HEK293 (cell line): ENCODE results near the gene SLC9C2.
A peak's percentile ranks its signal among the peaks of the same experiment; 100 is the strongest.

ENCODE experiments used
- CTCF ChIA-PET: fragments of 350-600 bp; formaldehyde crosslinking; extraction: SDS; loops from one replicate; lab custom pipeline; 2021; ENCODE audit warnings: antibody characterized with exemption; lab: Yijun Ruan, JAX
- POLR2A ChIA-PET: fragments of 300-600 bp; formaldehyde crosslinking; extraction: SDS; loops from one replicate; lab custom pipeline; 2020; ENCODE audit warnings: antibody characterized with exemption, inconsistent platforms; lab: Yijun Ruan, JAX
- H3K27ac ChIP-seq: fragments of 200-500 bp; sonication (Bioruptor generic); 2 replicates; pipeline ENCODE4 v1.5.1; 2014; ENCODE audit warnings: low read depth, low read length, control low read depth, inconsistent platforms; ENCODE audit errors: extremely low read depth
- H3K36me3 ChIP-seq, 2 experiments: fragments of 200-500 bp in 1 of 2; sonication (Bioruptor generic) in 1 of 2; 1 replicate in 1 of 2; 2 replicates in 1 of 2; pipeline ENCODE4 v1.5.1; 2014 to 2017; ENCODE audit warnings: inconsistent platforms in 2 of 2, low read length in 2 of 2; ENCODE audit not compliant: control insufficient read depth in 2 of 2, insufficient read depth in 1 of 2
- H3K4me1 ChIP-seq: fragments of 200-500 bp; sonication (Bioruptor generic); 2 replicates; pipeline ENCODE4 v1.5.1; 2014; ENCODE audit warnings: mild to moderate bottlenecking, low read length, inconsistent platforms; ENCODE audit not compliant: control insufficient read depth, insufficient read depth
- H3K4me3 ChIP-seq: 2 replicates; pipeline ENCODE4 v1.5.1; 2011; ENCODE audit warnings: low read depth, mild to moderate bottlenecking, control low read depth, low read length, moderate library complexity
- H3K9me3 ChIP-seq: fragments of 200-500 bp; sonication (Bioruptor generic); 2 replicates; pipeline ENCODE4 v1.5.1; 2014; ENCODE audit warnings: low read depth, low read length, inconsistent platforms; ENCODE audit not compliant: control insufficient read depth, insufficient read depth
- EGR2 ChIP-seq: fragments of 450-650 bp; formaldehyde crosslinking; IDR thresholded peaks from 2 replicates; pipeline ENCODE4 v1.5.1; 2016; ENCODE audit warnings: low read depth, missing biosample characterization, missing genetic modification characterization
- GLI2 ChIP-seq: fragments of 450-650 bp; formaldehyde crosslinking; IDR thresholded peaks from 2 replicates; pipeline ENCODE4; 2017; ENCODE audit warnings: missing biosample characterization, missing genetic modification characterization, low read depth, borderline replicate concordance
- IKZF3 ChIP-seq: fragments of 450-650 bp; IDR thresholded peaks from 2 replicates; pipeline ENCODE4 v1.5.0; 2018; ENCODE audit warnings: missing biosample characterization, mild to moderate bottlenecking, missing genetic modification characterization, moderate library complexity
- MYNN ChIP-seq: fragments of 450-650 bp; formaldehyde crosslinking; IDR thresholded peaks from 2 replicates; pipeline ENCODE4 v1.5.1; 2016; ENCODE audit warnings: missing biosample characterization, missing genetic modification characterization, borderline replicate concordance
- PRDM1 ChIP-seq: fragments of 450-650 bp; formaldehyde crosslinking; IDR thresholded peaks from 2 replicates; pipeline ENCODE4; 2016; ENCODE audit warnings: missing biosample characterization, missing genetic modification characterization
- SCRT2 ChIP-seq: fragments of 450-650 bp; formaldehyde crosslinking; IDR thresholded peaks from 2 replicates; pipeline ENCODE4 v1.5.1; 2016; ENCODE audit warnings: missing biosample characterization, missing genetic modification characterization
- SP2 ChIP-seq: fragments of 450-650 bp; formaldehyde crosslinking; IDR thresholded peaks from 2 replicates; pipeline ENCODE4 v1.5.1; 2016; ENCODE audit warnings: missing biosample characterization, missing genetic modification characterization
- WT1 ChIP-seq: fragments of 450-650 bp; formaldehyde crosslinking; IDR thresholded peaks from 2 replicates; pipeline ENCODE4 v1.5.1; 2016; ENCODE audit warnings: missing biosample characterization, missing genetic modification characterization
- ZBTB17 ChIP-seq: fragments of 450-650 bp; formaldehyde crosslinking; IDR thresholded peaks from 2 replicates; pipeline ENCODE4 v1.5.1; 2016; ENCODE audit warnings: missing biosample characterization, missing genetic modification characterization
- ZFHX2 ChIP-seq: fragments of 450-650 bp; formaldehyde crosslinking; conservative IDR thresholded peaks from 2 replicates; pipeline ENCODE4 v1.5.1; 2016; ENCODE audit warnings: missing biosample characterization, missing genetic modification characterization
- ZNF121 ChIP-seq: fragments of 450-650 bp; formaldehyde crosslinking; IDR thresholded peaks from 2 replicates; pipeline ENCODE4 v1.5.1; 2016; ENCODE audit warnings: missing biosample characterization, missing genetic modification characterization
- ZNF146 ChIP-seq: fragments of 450-650 bp; formaldehyde crosslinking; IDR thresholded peaks from 2 replicates; pipeline ENCODE4 v1.5.1; 2016; ENCODE audit warnings: missing biosample characterization, missing genetic modification characterization
- ZNF175 ChIP-seq: fragments of 450-650 bp; formaldehyde crosslinking; IDR thresholded peaks from 2 replicates; pipeline ENCODE4 v1.5.1; 2016; ENCODE audit warnings: missing biosample characterization, missing genetic modification characterization
- ZNF221 ChIP-seq: fragments of 450-650 bp; formaldehyde crosslinking; IDR thresholded peaks from 2 replicates; pipeline ENCODE4 v1.5.1; 2017; ENCODE audit warnings: missing biosample characterization, missing genetic modification characterization, borderline replicate concordance
- ZNF274 ChIP-seq, 2 experiments: fragments of 200-500 bp in 1 of 2; fragments of 450-650 bp in 1 of 2; sonication (Bioruptor generic) in 1 of 2; formaldehyde crosslinking in 1 of 2; IDR thresholded peaks; 2 replicates each; pipeline versions ENCODE4 v1.5.1 to v1.6.1; 2014 to 2016; ENCODE audit warnings: borderline replicate concordance in 1 of 2, inconsistent platforms in 1 of 2, low read length in 1 of 2, missing biosample characterization in 1 of 2, missing genetic modification characterization in 1 of 2
- ZNF311 ChIP-seq: fragments of 450-650 bp; formaldehyde crosslinking; IDR thresholded peaks from 2 replicates; pipeline ENCODE4 v1.5.1; 2017; ENCODE audit warnings: missing biosample characterization, missing genetic modification characterization, borderline replicate concordance
- ZNF354C ChIP-seq: fragments of 450-650 bp; formaldehyde crosslinking; IDR thresholded peaks from 2 replicates; pipeline ENCODE4 v1.5.1; 2016; ENCODE audit warnings: missing biosample characterization, missing genetic modification characterization, low read depth, borderline replicate concordance
- ZNF426 ChIP-seq: fragments of 450-650 bp; formaldehyde crosslinking; IDR thresholded peaks from 2 replicates; pipeline ENCODE4 v1.5.1; 2017; ENCODE audit warnings: missing biosample characterization, missing genetic modification characterization, mild to moderate bottlenecking, inconsistent platforms, moderate library complexity
- ZNF501 ChIP-seq: fragments of 450-650 bp; formaldehyde crosslinking; IDR thresholded peaks from 2 replicates; pipeline ENCODE4 v1.5.1; 2016; ENCODE audit warnings: missing biosample characterization, missing genetic modification characterization
- ZNF621 ChIP-seq: fragments of 450-650 bp; formaldehyde crosslinking; IDR thresholded peaks from 2 replicates; pipeline ENCODE4 v1.5.1; 2017; ENCODE audit warnings: missing biosample characterization, missing genetic modification characterization
- ZNF624 ChIP-seq: fragments of 450-650 bp; formaldehyde crosslinking; IDR thresholded peaks from 2 replicates; pipeline ENCODE4 v1.5.1; 2017; ENCODE audit warnings: missing biosample characterization, missing genetic modification characterization
- ZNF776 ChIP-seq: fragments of 450-650 bp; formaldehyde crosslinking; IDR thresholded peaks from 2 replicates; pipeline ENCODE4 v1.5.0; 2017; ENCODE audit warnings: missing biosample characterization, missing genetic modification characterization, borderline replicate concordance
- ZNF777 ChIP-seq: fragments of 450-650 bp; formaldehyde crosslinking; IDR thresholded peaks from 2 replicates; pipeline ENCODE4 v1.5.1; 2017; ENCODE audit warnings: missing biosample characterization, missing genetic modification characterization, borderline replicate concordance
- ZNF791 ChIP-seq: fragments of 450-650 bp; formaldehyde crosslinking; IDR thresholded peaks from 2 replicates; pipeline ENCODE4 v1.5.1; 2016; ENCODE audit warnings: missing biosample characterization, missing genetic modification characterization
- ZSCAN16 ChIP-seq: fragments of 450-650 bp; formaldehyde crosslinking; IDR thresholded peaks from 2 replicates; pipeline ENCODE4 v1.5.1; 2016; ENCODE audit warnings: missing biosample characterization, missing genetic modification characterization
- ZXDB ChIP-seq: fragments of 450-650 bp; formaldehyde crosslinking; IDR thresholded peaks from 2 replicates; pipeline ENCODE4 v1.5.1; 2016; ENCODE audit warnings: missing biosample characterization, missing genetic modification characterization
- TF ChIP-seq, protein P1 (sequence below): fragments of 450-650 bp; formaldehyde crosslinking; IDR thresholded peaks from 2 replicates; pipeline ENCODE4 v1.5.1; 2017; ENCODE audit warnings: missing biosample characterization, missing genetic modification characterization
- TF ChIP-seq, protein P2 (sequence below): fragments of 450-650 bp; formaldehyde crosslinking; IDR thresholded peaks from 2 replicates; pipeline ENCODE4 v1.5.1; 2016; ENCODE audit warnings: missing biosample characterization, missing genetic modification characterization
- TF ChIP-seq, protein P3 (sequence below): fragments of 450-650 bp; formaldehyde crosslinking; IDR thresholded peaks from 2 replicates; pipeline ENCODE4 v1.5.1; 2016; ENCODE audit warnings: missing biosample characterization, missing genetic modification characterization
- TF ChIP-seq, protein P4 (sequence below): fragments of 450-650 bp; formaldehyde crosslinking; IDR thresholded peaks from 2 replicates; pipeline ENCODE4 v1.5.1; 2016; ENCODE audit warnings: missing biosample characterization, missing genetic modification characterization

Gene SLC9C2

DNA sequence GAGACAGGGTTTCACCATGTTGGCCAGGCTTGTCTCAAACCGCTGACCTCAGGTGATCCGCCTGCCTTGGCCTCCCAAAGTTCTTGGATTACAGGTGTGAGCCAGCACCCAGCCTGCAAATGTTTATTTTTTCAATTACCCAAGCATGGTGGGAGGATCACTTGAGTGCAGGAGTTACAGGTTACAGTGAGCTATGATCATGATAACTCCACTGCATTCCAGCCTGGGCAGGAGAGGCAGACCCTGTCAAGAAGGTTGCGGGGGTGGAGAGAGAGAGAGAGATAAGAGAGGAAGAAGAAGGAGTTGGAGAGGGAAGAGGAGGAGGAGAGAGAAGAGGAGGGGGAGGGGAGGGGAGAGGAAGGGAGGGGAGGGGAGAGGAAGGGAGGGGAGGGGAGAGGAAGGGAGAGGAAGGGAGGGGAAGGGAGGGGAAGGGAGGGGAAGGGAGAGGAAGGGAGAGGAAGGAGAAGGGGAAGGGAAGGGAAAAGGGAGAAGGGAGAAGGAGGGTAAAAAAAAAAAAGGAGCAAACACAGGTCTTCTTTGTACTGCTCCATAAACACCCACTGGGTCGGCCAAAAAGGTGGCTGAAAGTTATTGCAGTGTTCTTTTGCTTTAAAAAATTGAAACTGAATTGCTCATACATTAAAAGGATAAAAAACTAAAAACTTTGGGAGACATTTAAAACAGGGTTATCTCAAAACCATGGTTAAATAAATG, 5.8 kb upstream of the SLC9C2 start:
- Histone ChIP-seq H3K9me3 (no peaks in the 10 kb centered on the region), H3K27ac (no peak overlapping the region), H3K4me3 (no peak overlapping the region), H3K36me3 (no peaks in the 10 kb centered on the region), H3K4me1 (no peaks in the 10 kb centered on the region)
- TF ChIP-seq ZFHX2 (tag by site-specific recombination) (peak; percentile 67), ZNF501 (tag by site-specific recombination) (no peak), ZSCAN16 (tag by site-specific recombination) (no peak), ZNF624 (no peak), GLI2 (tag by site-specific recombination) (no peak), ZBTB17 (tag by site-specific recombination) (no peak), ZNF621 (tag by site-specific recombination) (no peak), ZNF311 (tag by site-specific recombination) (no peak), WT1 (tag by site-specific recombination) (peak; percentile 57; the same call in 1 of the 2 replicates), EGR2 (tag by site-specific recombination) (peak; percentile 94), ZNF791 (tag by site-specific recombination) (no peak), ZNF426 (tag by site-specific recombination) (no peak), ZNF776 (tag by site-specific recombination) (no peak), SCRT2 (0 out of 2 replicates have a peak, but pooled peaks have one; percentile 19), ZNF175 (tag by site-specific recombination) (no peak), ZXDB (tag by site-specific recombination) (no peak), SP2 (tag by site-specific recombination) (no peak), ZNF146 (tag by site-specific recombination) (no peak), ZNF354C (tag by site-specific recombination) (no peak)
- TF ChIP-seq, protein P1, sequence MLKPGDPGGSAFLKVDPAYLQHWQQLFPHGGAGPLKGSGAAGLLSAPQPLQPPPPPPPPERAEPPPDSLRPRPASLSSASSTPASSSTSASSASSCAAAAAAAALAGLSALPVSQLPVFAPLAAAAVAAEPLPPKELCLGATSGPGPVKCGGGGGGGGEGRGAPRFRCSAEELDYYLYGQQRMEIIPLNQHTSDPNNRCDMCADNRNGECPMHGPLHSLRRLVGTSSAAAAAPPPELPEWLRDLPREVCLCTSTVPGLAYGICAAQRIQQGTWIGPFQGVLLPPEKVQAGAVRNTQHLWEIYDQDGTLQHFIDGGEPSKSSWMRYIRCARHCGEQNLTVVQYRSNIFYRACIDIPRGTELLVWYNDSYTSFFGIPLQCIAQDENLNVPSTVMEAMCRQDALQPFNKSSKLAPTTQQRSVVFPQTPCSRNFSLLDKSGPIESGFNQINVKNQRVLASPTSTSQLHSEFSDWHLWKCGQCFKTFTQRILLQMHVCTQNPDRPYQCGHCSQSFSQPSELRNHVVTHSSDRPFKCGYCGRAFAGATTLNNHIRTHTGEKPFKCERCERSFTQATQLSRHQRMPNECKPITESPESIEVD (tag by site-specific recombination), result no peak
- TF ChIP-seq, protein P2, sequence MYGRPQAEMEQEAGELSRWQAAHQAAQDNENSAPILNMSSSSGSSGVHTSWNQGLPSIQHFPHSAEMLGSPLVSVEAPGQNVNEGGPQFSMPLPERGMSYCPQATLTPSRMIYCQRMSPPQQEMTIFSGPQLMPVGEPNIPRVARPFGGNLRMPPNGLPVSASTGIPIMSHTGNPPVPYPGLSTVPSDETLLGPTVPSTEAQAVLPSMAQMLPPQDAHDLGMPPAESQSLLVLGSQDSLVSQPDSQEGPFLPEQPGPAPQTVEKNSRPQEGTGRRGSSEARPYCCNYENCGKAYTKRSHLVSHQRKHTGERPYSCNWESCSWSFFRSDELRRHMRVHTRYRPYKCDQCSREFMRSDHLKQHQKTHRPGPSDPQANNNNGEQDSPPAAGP (tag by site-specific recombination), result peak; percentile 91
- CTCF ChIA-PET, result no interaction called here
- POLR2A ChIA-PET, result no interaction called here

DNA sequence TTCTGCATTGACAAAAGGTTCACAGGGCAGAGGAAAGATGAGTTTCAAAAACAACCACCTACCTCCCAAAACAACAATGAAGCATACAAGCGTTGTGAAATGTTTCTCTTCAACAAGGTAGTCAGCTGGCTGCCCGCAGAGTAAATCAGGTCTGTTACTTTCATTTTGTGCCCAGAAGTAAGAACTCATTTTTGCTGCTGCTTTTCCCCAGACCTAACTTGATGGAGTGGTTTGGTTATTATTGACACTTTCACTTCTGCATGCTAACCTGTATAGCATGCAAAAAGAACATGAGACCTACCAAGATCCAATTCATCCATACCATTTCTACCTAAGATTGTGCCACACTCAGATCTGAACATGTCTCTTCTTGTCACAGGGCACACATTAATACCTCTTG, 1.3 kb downstream of the SLC9C2 start:
- CTCF ChIA-PET, result no interaction called here
- H3K4me3 ChIP-seq, result no peak overlapping the region
- H3K36me3 ChIP-seq, result no peaks in the 10 kb centered on the region
- H3K4me1 ChIP-seq, result no peaks in the 10 kb centered on the region
- POLR2A ChIA-PET, result no interaction called here
- H3K27ac ChIP-seq, result no peak overlapping the region
- H3K9me3 ChIP-seq, result no peaks in the 10 kb centered on the region
- TF ChIP-seq ZNF777 (tag by site-specific recombination) (no peak), MYNN (tag by site-specific recombination) (no peak), IKZF3 (tag by site-specific recombination) (no peak), ZNF221 (tag by site-specific recombination) (no peak), ZNF121 (tag by site-specific recombination) (no peak), PRDM1 (tag by site-specific recombination) (no peak), ZNF274 (IDR thresholded peaks at IDR 0.05; ENCODE audit: low read length) (no peak), ZNF274 (tag by site-specific recombination; IDR thresholded peaks at IDR 0.05; ENCODE audit: borderline replicate concordance) (no peak)
- TF ChIP-seq, protein P3, sequence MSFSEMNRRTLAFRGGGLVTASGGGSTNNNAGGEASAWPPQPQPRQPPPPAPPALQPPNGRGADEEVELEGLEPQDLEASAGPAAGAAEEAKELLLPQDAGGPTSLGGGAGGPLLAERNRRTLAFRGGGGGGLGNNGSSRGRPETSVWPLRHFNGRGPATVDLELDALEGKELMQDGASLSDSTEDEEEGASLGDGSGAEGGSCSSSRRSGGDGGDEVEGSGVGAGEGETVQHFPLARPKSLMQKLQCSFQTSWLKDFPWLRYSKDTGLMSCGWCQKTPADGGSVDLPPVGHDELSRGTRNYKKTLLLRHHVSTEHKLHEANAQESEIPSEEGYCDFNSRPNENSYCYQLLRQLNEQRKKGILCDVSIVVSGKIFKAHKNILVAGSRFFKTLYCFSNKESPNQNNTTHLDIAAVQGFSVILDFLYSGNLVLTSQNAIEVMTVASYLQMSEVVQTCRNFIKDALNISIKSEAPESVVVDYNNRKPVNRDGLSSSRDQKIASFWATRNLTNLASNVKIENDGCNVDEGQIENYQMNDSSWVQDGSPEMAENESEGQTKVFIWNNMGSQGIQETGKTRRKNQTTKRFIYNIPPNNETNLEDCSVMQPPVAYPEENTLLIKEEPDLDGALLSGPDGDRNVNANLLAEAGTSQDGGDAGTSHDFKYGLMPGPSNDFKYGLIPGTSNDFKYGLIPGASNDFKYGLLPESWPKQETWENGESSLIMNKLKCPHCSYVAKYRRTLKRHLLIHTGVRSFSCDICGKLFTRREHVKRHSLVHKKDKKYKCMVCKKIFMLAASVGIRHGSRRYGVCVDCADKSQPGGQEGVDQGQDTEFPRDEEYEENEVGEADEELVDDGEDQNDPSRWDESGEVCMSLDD (tag by site-specific recombination), result no peak
- TF ChIP-seq, protein P4, sequence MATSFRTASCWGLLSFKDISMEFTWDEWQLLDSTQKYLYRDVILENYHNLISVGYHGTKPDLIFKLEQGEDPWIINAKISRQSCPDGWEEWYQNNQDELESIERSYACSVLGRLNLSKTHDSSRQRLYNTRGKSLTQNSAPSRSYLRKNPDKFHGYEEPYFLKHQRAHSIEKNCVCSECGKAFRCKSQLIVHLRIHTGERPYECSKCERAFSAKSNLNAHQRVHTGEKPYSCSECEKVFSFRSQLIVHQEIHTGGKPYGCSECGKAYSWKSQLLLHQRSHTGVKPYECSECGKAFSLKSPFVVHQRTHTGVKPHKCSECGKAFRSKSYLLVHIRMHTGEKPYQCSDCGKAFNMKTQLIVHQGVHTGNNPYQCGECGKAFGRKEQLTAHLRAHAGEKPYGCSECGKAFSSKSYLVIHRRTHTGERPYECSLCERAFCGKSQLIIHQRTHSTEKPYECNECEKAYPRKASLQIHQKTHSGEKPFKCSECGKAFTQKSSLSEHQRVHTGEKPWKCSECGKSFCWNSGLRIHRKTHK, result no peak
